Stomach (tissue), 4 donors: ENCODE data around the gene FIZ1.

ENCODE experiments used
- EP300 ChIP-seq: sonication (generic); formaldehyde crosslinking; IDR thresholded peaks from one replicate; pipeline ENCODE4 v1.6.1; 2017; ENCODE audit warnings: antibody characterized with exemption
- POLR2A ChIP-seq, 4 donors: fragments of 450-650 bp; IDR thresholded peaks; one replicate each; pipeline ENCODE4 v1.6.1; 2016; ENCODE audit warnings: antibody characterized with exemption in 4 of 4, control low read depth in 2 of 4, mild to moderate bottlenecking in 1 of 4, moderate library complexity in 1 of 4

- TF ChIP-seq EP300 (no peak), POLR2A (IDR thresholded peaks at IDR 0.05) (no peak)
Measured at GRCh38 chr19:55611300-55611982, 12.1 kb upstream of the FIZ1 start.
